Peyer's patch (tissue), 4 donors: ENCODE results near the gene ADGRB3. TPM values are rescaled to one million over a fixed set of nuclear protein-coding genes. Genes with fewer than 3 reads are reported as not detected.

Source experiments
- DNase-seq, 3 donors: peaks; one replicate each; pipeline ENCODE4 v3.0.0-alpha.2; 2017 to 2019
- H3K27ac ChIP-seq, 4 donors: fragments of 200-600 bp; sonication (generic); one replicate each; pipeline ENCODE4 v1.5.1; 2016 to 2019
- H3K27me3 ChIP-seq, 2 donors: fragments of 200-600 bp; sonication (generic); one replicate each; pipeline ENCODE4 v1.5.1; 2019
- H3K36me3 ChIP-seq, 3 donors: fragments of 200-600 bp; sonication (generic); one replicate each; pipeline ENCODE4 v1.5.1; 2016 to 2019
- H3K4me1 ChIP-seq, 4 donors: fragments of 200-600 bp; sonication (generic); one replicate each; pipeline ENCODE4 v1.5.1; 2016 to 2019
- H3K4me3 ChIP-seq, 4 donors: fragments of 200-600 bp; sonication (generic); 1 replicate in 3 of 4; 2 replicates in 1 of 4; pipeline ENCODE4 v1.5.1; 2016 to 2019; ENCODE audit warnings: mild to moderate bottlenecking in 1 of 4
- H3K9me3 ChIP-seq, 4 donors: fragments of 200-600 bp; sonication (generic); one replicate each; pipeline ENCODE4 v1.5.1; 2016 to 2019; ENCODE audit warnings: mild to moderate bottlenecking in 1 of 4
- CTCF ChIP-seq, 6 experiments: fragments of 450-650 bp in 4 of 6; fragments of 200-600 bp in 2 of 6; sonication (generic) in 1 of 6; IDR thresholded peaks; one replicate each; pipeline ENCODE4 v1.5.1; 2017 to 2019; ENCODE audit warnings: antibody characterized with exemption in 6 of 6, mild to moderate bottlenecking in 3 of 6, moderate library complexity in 1 of 6
- POLR2A ChIP-seq, 2 donors: fragments of 450-650 bp; IDR thresholded peaks; one replicate each; pipeline ENCODE4 v1.5.1; 2017; ENCODE audit warnings: antibody characterized with exemption in 2 of 2, mild to moderate bottlenecking in 2 of 2, moderate library complexity in 2 of 2
- total RNA-seq, 4 donors: library from RNA; depleted of rRNA; stranded (reverse); fragments of >200 nt; gene quantifications; one replicate each; pipeline ENCODE4 v1.1.0, GENCODE V29; 2016

Gene ADGRB3
- total RNA-seq, 4 donors from 2014 or later, result 1.2 to 9.9 (median 2.5) TPM

- H3K27ac ChIP-seq, result no peak overlapping the region
- no peaks in the 10 kb centered on the region for H3K36me3 ChIP-seq
- H3K27me3 ChIP-seq, result no peaks in the 10 kb centered on the region
- DNase-seq, result no peak
- no peak overlapping the region for H3K4me3 ChIP-seq
- H3K4me1 ChIP-seq, result no peaks in the 10 kb centered on the region
- TF ChIP-seq POLR2A (IDR thresholded peaks at IDR 0.05), result no peak
- TF ChIP-seq CTCF (IDR thresholded peaks at IDR 0.05), result no peak
- no peaks in the 10 kb centered on the region for H3K9me3 ChIP-seq
These were observed 94.4 kb downstream of the ADGRB3 start for GRCh38 chr6:68729377-68729903.

GRCh38 chr6:68730291-68731054, 95.4 kb downstream of the ADGRB3 start:
- H3K27ac ChIP-seq, result no peak overlapping the region
- H3K4me1 ChIP-seq, result no peaks in the 10 kb centered on the region
- TF ChIP-seq CTCF (IDR thresholded peaks at IDR 0.05) (no peak), POLR2A (IDR thresholded peaks at IDR 0.05) (no peak)
- no peaks in the 10 kb centered on the region for H3K9me3 ChIP-seq
- DNase-seq, result no peak
- H3K27me3 ChIP-seq, result no peaks in the 10 kb centered on the region
- H3K36me3 ChIP-seq, result no peaks in the 10 kb centered on the region
- H3K4me3 ChIP-seq, result no peak overlapping the region

- Histone ChIP-seq H3K9me3 (no peaks in the 10 kb centered on the region), H3K36me3 (no peaks in the 10 kb centered on the region), H3K4me3 (no peak overlapping the region), H3K27me3 (no peaks in the 10 kb centered on the region), H3K4me1 (no peaks in the 10 kb centered on the region), H3K27ac (no peak overlapping the region)
- DNase-seq, result no peak
- TF ChIP-seq CTCF (IDR thresholded peaks at IDR 0.05), result no peak
- TF ChIP-seq POLR2A (IDR thresholded peaks at IDR 0.05), result no peak
These were observed 97.3 kb downstream of the ADGRB3 start for GRCh38 chr6:68732423-68732822.

GRCh38 chr6:68735866-68736265, 100.8 kb downstream of the ADGRB3 start:
- H3K36me3 ChIP-seq, result no peaks in the 10 kb centered on the region
- DNase-seq, result no peak
- H3K27me3 ChIP-seq, result no peaks in the 10 kb centered on the region
- H3K4me1 ChIP-seq, result no peaks in the 10 kb centered on the region
- H3K27ac ChIP-seq, result no peak overlapping the region
- H3K4me3 ChIP-seq, result no peak overlapping the region
- TF ChIP-seq POLR2A (IDR thresholded peaks at IDR 0.05) (no peak), CTCF (IDR thresholded peaks at IDR 0.05) (no peak)
- no peaks in the 10 kb centered on the region for H3K9me3 ChIP-seq

- H3K27ac ChIP-seq, result no peak overlapping the region
- H3K27me3 ChIP-seq, result no peaks in the 10 kb centered on the region
- H3K4me3 ChIP-seq, result no peak overlapping the region
- DNase-seq, result no peak
- no peak for TF ChIP-seq POLR2A (IDR thresholded peaks at IDR 0.05)
- no peak for TF ChIP-seq CTCF (IDR thresholded peaks at IDR 0.05)
- no peaks in the 10 kb centered on the region for H3K4me1 ChIP-seq
- no peaks in the 10 kb centered on the region for H3K36me3 ChIP-seq
- no peaks in the 10 kb centered on the region for H3K9me3 ChIP-seq
These were observed 102.0 kb downstream of the ADGRB3 start for GRCh38 chr6:68737061-68737460.
